ENCODE measurements around the gene CBFA2T2.

CBFA2T2 gene

DNA sequence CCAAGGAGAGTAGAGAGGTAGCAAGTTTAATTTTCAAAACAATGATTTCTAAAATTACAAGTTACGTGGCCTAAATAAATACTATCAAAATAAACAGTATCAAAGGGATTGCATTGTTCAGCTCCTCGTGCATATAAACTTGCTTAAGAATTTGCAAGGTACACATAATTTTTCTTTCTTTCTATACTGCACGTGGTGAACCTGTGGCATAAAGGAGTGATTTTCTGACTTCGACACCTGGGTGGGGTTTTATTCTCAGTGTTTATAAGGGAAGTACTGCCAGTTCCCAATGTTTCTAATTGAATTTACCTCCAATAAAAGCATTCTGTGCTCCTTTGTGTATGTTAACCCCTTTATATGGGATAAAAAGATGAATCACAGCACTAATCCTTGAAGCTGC is 122.1 kb downstream of the CBFA2T2 start:
- Histone ChIP-seq H3K36me3 (ENCODE audit: control insufficient read depth, insufficient read depth, low read length) (peaks cover 1% of the 10 kb centered on the region), H3K27me3 (replicated peaks; ENCODE audit: control insufficient read depth, insufficient read depth, low read length) (no peaks in the 10 kb centered on the region), H3K4me3 (replicated peaks; ENCODE audit: low read depth, low read length) (no peak overlapping the region)
- no peak for DNase-seq (ENCODE audit: extremely low read depth, insufficient read length)
- TF ChIP-seq, protein P1, sequence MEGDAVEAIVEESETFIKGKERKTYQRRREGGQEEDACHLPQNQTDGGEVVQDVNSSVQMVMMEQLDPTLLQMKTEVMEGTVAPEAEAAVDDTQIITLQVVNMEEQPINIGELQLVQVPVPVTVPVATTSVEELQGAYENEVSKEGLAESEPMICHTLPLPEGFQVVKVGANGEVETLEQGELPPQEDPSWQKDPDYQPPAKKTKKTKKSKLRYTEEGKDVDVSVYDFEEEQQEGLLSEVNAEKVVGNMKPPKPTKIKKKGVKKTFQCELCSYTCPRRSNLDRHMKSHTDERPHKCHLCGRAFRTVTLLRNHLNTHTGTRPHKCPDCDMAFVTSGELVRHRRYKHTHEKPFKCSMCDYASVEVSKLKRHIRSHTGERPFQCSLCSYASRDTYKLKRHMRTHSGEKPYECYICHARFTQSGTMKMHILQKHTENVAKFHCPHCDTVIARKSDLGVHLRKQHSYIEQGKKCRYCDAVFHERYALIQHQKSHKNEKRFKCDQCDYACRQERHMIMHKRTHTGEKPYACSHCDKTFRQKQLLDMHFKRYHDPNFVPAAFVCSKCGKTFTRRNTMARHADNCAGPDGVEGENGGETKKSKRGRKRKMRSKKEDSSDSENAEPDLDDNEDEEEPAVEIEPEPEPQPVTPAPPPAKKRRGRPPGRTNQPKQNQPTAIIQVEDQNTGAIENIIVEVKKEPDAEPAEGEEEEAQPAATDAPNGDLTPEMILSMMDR (IDR thresholded peaks at IDR 0.05; ENCODE audit: insufficient read depth, low read length, poor library complexity, severe bottlenecking) = no peak

DNA sequence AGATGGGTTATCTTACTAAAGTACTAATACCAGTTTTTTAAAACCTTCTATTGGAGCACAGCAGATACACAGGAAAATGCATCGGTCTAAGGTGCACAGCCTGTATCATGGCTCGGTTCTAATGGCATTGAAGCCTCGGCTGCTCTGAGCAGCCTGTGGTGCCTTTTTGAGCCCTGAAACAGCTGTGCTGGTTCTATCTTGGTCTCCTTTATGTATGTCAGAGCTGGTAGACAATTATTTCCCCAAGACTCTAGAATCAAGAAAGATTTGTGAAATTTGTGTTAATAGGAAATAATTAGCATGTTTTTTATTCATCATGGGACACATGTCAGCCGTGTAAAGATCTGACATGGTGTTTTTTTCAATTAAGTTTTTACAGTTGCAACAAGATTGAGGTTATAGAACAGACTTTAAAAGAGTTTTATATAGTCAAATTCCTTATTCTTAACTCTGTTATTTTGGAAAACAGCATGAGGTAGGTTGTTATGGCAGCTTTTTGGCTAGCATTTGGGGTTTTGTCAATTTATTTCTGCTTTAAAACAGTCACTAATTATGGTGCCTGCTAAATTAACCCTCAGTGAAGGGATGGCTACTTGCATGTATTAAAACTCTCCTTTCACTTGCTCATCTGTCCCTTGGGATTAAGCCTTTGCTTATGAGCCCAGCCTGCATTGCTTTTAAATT is 132.0 kb downstream of the CBFA2T2 start:
- H3K27me3 ChIP-seq (replicated peaks; ENCODE audit: control insufficient read depth, insufficient read depth, low read length) = no peaks in the 10 kb centered on the region
- TF ChIP-seq, protein P1 (IDR thresholded peaks at IDR 0.05; ENCODE audit: insufficient read depth, low read length, poor library complexity, severe bottlenecking) = no peak
- H3K36me3 ChIP-seq (ENCODE audit: control insufficient read depth, insufficient read depth, low read length) = peaks cover 6% of the 10 kb centered on the region
- H3K4me3 ChIP-seq (replicated peaks; ENCODE audit: low read depth, low read length) = no peak overlapping the region
- DNase-seq (ENCODE audit: extremely low read depth, insufficient read length) = no peak

DNA sequence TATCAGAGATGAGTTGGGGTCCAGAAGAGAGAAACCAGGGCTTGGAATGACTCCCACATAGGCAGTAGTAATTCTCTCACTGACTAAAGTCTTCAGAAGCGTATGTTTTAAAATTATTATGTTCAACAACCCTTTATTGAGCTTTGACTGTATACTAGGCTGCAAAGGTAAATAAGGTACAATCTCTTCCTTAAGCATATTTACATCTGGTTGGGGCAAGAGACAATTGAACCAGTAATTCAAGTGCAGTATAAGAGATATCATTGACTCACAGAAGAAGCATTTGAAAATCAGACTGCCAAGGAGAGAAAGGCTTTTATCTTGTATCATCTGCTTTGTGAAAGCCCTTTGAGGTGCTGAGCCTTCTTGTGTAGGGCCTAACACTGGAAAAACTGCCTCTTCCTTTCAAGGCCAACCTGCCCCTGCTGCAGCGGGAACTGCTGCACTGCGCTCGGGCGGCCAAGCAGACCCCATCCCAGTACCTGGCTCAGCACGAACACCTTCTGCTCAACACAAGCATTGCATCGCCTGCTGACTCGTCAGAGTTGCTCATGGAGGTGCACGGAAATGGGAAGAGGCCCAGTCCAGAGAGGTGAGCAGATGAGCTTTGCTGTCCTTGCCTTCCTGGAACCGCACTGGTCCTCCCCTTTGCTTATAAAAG is 132.9 kb downstream of the CBFA2T2 start:
- TF ChIP-seq, protein P1 (IDR thresholded peaks at IDR 0.05; ENCODE audit: insufficient read depth, low read length, poor library complexity, severe bottlenecking) = no peak
- no peaks in the 10 kb centered on the region for H3K27me3 ChIP-seq (replicated peaks; ENCODE audit: control insufficient read depth, insufficient read depth, low read length)
- no peak for DNase-seq (ENCODE audit: extremely low read depth, insufficient read length)
- H3K36me3 ChIP-seq (ENCODE audit: control insufficient read depth, insufficient read depth, low read length) = peaks cover 6% of the 10 kb centered on the region
- H3K4me3 ChIP-seq (replicated peaks; ENCODE audit: low read depth, low read length) = no peak overlapping the region

DNA sequence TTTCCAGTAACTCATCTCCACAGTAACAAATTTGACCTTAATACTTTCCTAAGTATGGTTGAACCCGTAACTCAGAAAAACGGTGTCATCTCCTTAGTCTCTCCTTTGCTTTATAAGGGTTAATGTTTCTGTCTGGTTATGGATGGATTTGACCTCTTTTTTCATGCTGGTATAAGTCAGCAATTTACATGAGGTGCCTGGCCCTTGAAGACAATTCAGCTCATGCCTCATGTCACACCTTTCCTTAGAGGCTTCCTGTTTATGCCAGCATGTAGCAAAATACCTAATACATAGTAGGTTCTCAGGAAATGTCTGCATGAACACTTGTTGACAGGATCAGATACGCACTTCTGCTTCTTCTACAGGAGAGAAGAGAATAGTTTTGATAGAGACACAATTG is 134.5 kb downstream of the CBFA2T2 start:
- Histone ChIP-seq H3K4me3 (replicated peaks; ENCODE audit: low read depth, low read length) (no peak overlapping the region), H3K27me3 (replicated peaks; ENCODE audit: control insufficient read depth, insufficient read depth, low read length) (no peaks in the 10 kb centered on the region), H3K36me3 (ENCODE audit: control insufficient read depth, insufficient read depth, low read length) (peaks cover 6% of the 10 kb centered on the region)
- TF ChIP-seq, protein P1 (IDR thresholded peaks at IDR 0.05; ENCODE audit: insufficient read depth, low read length, poor library complexity, severe bottlenecking) = no peak
- DNase-seq (ENCODE audit: extremely low read depth, insufficient read length) = no peak

DNA sequence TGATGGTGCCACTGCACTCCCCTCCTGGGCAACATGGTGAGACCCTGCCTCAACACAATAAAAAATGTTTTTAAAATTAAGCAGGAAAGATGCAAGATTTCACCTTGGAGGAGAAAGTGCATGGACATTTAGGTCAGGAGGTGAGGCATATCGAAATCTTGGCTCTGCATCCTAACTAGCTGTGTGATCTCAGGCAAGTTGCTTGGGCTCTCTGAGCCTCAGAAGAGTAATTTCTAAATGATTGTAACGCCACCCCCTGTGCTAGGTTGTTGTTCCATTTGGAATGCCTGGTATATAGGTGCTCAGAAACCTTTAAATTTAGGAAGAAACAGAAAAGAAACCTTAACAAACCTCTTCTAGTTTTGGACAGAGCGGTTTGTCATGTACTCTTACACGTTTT is 136.3 kb downstream of the CBFA2T2 start:
- Histone ChIP-seq H3K36me3 (ENCODE audit: control insufficient read depth, insufficient read depth, low read length) (peaks cover 8% of the 10 kb centered on the region), H3K4me3 (replicated peaks; ENCODE audit: low read depth, low read length) (no peak overlapping the region), H3K27me3 (replicated peaks; ENCODE audit: control insufficient read depth, insufficient read depth, low read length) (no peaks in the 10 kb centered on the region)
- TF ChIP-seq, protein P1 (IDR thresholded peaks at IDR 0.05; ENCODE audit: insufficient read depth, low read length, poor library complexity, severe bottlenecking) = no peak
- DNase-seq (ENCODE audit: extremely low read depth, insufficient read length) = no peak

Data from GM06990 (cell line).